ENCODE results near the gene EPOP. TPM values are rescaled to one million over a fixed set of nuclear protein-coding genes. Genes with fewer than 3 reads are reported as not detected.

EPOP gene
- total RNA-seq, 1 donor from 2014 or later = 2.1 TPM

DNA sequence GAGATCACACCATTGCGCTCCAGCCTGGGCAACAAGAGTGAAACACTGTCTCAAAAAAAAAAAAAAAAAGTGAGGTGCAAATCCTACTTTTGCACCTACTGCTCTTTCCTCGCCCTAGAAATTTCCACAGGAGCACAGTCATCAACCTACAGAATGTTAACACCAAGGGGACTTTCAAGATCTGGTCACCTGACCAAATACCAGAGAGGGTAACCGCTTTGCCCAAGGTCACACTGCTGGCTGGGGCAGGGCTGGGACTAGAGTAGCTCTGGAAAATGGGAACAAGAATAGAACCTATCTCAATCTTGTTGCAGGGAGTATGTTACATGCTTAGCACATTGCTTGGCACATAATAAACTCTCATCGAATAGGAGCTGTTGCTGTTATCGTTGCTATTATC, 24.0 kb upstream of the EPOP start:
- Histone ChIP-seq H3K4me3 (no peak overlapping the region), H3K27ac (no peak overlapping the region), H3K36me3 (no peaks in the 10 kb centered on the region), H3K4me1 (peaks cover 8 to 15% of the 10 kb centered on the region in 2 donors), H3K27me3 (no peaks in the 10 kb centered on the region), H3K9me3 (no peaks in the 10 kb centered on the region)
- intact Hi-C loops (cut with DNase I) = no loop called here
- no peak for TF ChIP-seq CTCF (IDR thresholded peaks at IDR 0.05)
- no peak for DNase-seq (ENCODE audit: low spot score in 2 of 2)

- no peak for TF ChIP-seq CTCF (IDR thresholded peaks at IDR 0.05)
- H3K36me3 ChIP-seq = no peaks in the 10 kb centered on the region
- no peaks in the 10 kb centered on the region for H3K27me3 ChIP-seq
- intact Hi-C loops (cut with DNase I) = no loop called here
- H3K9me3 ChIP-seq = no peaks in the 10 kb centered on the region
- H3K4me1 ChIP-seq = peaks cover 3 to 8% of the 10 kb centered on the region in 2 donors
- no peak overlapping the region for H3K27ac ChIP-seq
- H3K4me3 ChIP-seq = no peak overlapping the region
- DNase-seq (ENCODE audit: low spot score in 2 of 2) = no peak
These were observed 22.5 kb upstream of the EPOP start for GRCh38 chr17:38697061-38697820.

DNA sequence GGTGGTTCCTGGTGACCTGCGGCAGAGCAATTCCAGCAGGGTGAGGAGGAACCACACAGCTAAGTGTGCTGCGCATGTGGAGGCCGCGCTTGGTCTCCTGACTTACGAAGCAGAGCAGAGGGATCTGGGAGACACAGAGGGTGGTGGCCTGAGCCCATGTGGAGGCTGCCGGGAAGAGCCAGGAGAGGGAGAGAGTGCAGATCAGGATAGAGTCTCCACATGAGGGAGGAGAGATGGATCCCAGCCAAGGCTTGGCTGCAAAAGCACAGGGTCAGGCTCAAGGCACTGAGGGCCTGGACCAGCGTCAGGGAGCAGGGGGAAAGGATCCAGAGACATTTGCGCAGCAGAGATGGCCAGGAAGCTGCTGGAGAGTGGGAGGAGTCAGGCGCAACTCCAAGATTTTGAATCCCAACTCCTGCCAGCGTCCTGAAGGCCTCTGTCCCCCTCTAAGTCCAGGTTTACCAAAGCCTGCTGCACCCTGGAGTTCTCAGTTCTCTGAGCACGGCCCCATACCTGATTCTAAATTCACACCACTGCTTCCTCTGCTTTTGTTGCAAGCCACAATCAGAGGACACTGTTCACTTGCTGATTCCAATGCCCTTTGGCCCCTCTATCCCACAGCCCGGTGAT, 19.1 kb upstream of the EPOP start:
- peak in 1 of 2 donors; percentile 88 for DNase-seq (ENCODE audit: low spot score in 2 of 2)
- H3K4me3 ChIP-seq = no peak overlapping the region
- H3K4me1 ChIP-seq = peaks cover 0 to 3% of the 10 kb centered on the region in 2 donors
- H3K9me3 ChIP-seq = no peaks in the 10 kb centered on the region
- no peaks in the 10 kb centered on the region for H3K27me3 ChIP-seq
- peak overlapping the region in 1 of 2 donors; percentile 51 for H3K27ac ChIP-seq
- intact Hi-C loops (cut with DNase I) = no loop called here
- TF ChIP-seq CTCF (IDR thresholded peaks at IDR 0.05) = no peak
- H3K36me3 ChIP-seq = no peaks in the 10 kb centered on the region

- TF ChIP-seq CTCF (IDR thresholded peaks at IDR 0.05) = no peak
These were observed 16.4 kb upstream of the EPOP start for GRCh38 chr17:38691154-38691553.

DNA sequence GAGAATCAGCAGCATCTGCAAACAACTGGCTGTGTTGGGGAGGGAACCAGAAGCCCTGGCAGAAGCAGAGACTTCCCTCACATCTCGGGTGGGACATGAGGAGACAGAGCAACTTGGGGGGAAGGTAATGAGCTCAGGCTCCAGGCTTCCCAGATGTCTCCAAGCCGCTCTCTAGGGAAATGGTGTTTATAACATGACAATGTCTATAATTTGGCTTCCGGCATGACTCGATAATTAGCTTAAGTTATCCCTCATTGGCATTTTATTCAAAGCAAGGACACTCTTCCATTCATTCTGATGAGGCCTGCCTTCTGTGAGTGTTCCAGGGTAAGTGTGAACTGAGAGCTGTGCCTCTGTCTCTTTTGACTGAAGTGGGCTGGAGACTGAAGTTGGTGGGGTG, 15.6 kb upstream of the EPOP start:
- intact Hi-C loops (cut with DNase I) = no loop called here
- TF ChIP-seq CTCF (IDR thresholded peaks at IDR 0.05) = no peak

More at GRCh38 chr17:38691154-38691553, 16.4 kb upstream of the EPOP start:
- peaks cover 0 to 3% of the 10 kb centered on the region in 2 donors for H3K4me1 ChIP-seq
- H3K27ac ChIP-seq = no peak overlapping the region
- H3K9me3 ChIP-seq = no peaks in the 10 kb centered on the region
- intact Hi-C loops (cut with DNase I) = no loop called here
- H3K4me3 ChIP-seq = no peak overlapping the region
- H3K36me3 ChIP-seq = no peaks in the 10 kb centered on the region
- H3K27me3 ChIP-seq = no peaks in the 10 kb centered on the region
- no peak for DNase-seq (ENCODE audit: low spot score in 2 of 2)

More for the DNA sequence above, 15.6 kb upstream of the EPOP start:
- Histone ChIP-seq H3K4me1 (peaks cover 0 to 3% of the 10 kb centered on the region in 2 donors), H3K4me3 (no peak overlapping the region), H3K27me3 (no peaks in the 10 kb centered on the region), H3K27ac (no peak overlapping the region), H3K36me3 (no peaks in the 10 kb centered on the region), H3K9me3 (no peaks in the 10 kb centered on the region)
- no peak for DNase-seq (ENCODE audit: low spot score in 2 of 2)

Data from ascending aorta (tissue), 2 donors.